ENCODE measurements around the gene GUK1. TPM values are rescaled to one million over a fixed set of nuclear protein-coding genes. Genes with fewer than 3 reads are reported as not detected.
A peak's percentile ranks its signal among the peaks of the same experiment; 100 is the strongest.

Gene GUK1
- total RNA-seq: 100 to 1,000 TPM; 359 to 470 (median 422) TPM

- peak in 1 of 2 donors; percentile 77 for TF ChIP-seq POLR2A (IDR thresholded peaks at IDR 0.05)
- TF ChIP-seq CTCF (IDR thresholded peaks at IDR 0.05): peak in 1 of 3 donors; percentile 23
- intact Hi-C loops (cut with DNase I; ENCODE audit: low total_unique reads): no loop called here
- peak; percentile 100 for DNase-seq (ENCODE audit: low spot score in 2 of 2)
- WGBS, 2 donors: 0% methylated on average over 37 to 65 of the region's 95 CpGs
- peak within 1 kb of the TSS; percentile 86 for H3K4me3 ChIP-seq (ENCODE audit: low read depth, poor library complexity, severe bottlenecking)
Observed at GRCh38 chr1:228139931-228140723, at the start of gene GUK1. TSS of gene GUK1 (plus strand) at chr1:228140279. CDS start at chr1:228140303, 24 bp downstream.

GRCh38 chr1:228090613-228091081 lies 49.4 kb upstream of the GUK1 start:
- H3K4me3 ChIP-seq (ENCODE audit: low read depth, poor library complexity, severe bottlenecking): no peak overlapping the region
- no peak for TF ChIP-seq CTCF (IDR thresholded peaks at IDR 0.05)
- TF ChIP-seq POLR2A (IDR thresholded peaks at IDR 0.05): no peak
- intact Hi-C loops (cut with DNase I; ENCODE audit: low total_unique reads): no loop called here
- peak in 1 of 2 donors; percentile 68 for DNase-seq (ENCODE audit: low spot score in 2 of 2)
- 28 to 30% methylated on average over 2 of the region's 2 CpGs for WGBS, 2 donors

- intact Hi-C loops (cut with DNase I; ENCODE audit: low total_unique reads): no loop called here
- TF ChIP-seq POLR2A (IDR thresholded peaks at IDR 0.05): no peak
- TF ChIP-seq CTCF (IDR thresholded peaks at IDR 0.05): no peak
- no peak overlapping the region for H3K4me3 ChIP-seq (ENCODE audit: low read depth, poor library complexity, severe bottlenecking)
- DNase-seq (ENCODE audit: low spot score in 2 of 2): no peak
- 46 to 55% methylated on average over 4 of the region's 4 CpGs for WGBS, 2 donors
Observed at GRCh38 chr1:228091084-228091483, 49.0 kb upstream of the GUK1 start.

GRCh38 chr1:228092342-228093049 lies 47.6 kb upstream of the GUK1 start:
- WGBS, 2 donors: 70 to 75% methylated on average over 11 of the region's 11 CpGs
- TF ChIP-seq CTCF (IDR thresholded peaks at IDR 0.05) (no peak), POLR2A (IDR thresholded peaks at IDR 0.05) (no peak)
- DNase-seq (ENCODE audit: low spot score in 2 of 2): no peak
- no peak overlapping the region for H3K4me3 ChIP-seq (ENCODE audit: low read depth, poor library complexity, severe bottlenecking)
- intact Hi-C loops (cut with DNase I; ENCODE audit: low total_unique reads): no loop called here

GRCh38 chr1:228093050-228093906 lies 46.8 kb upstream of the GUK1 start:
- WGBS, 2 donors: 73 to 77% methylated on average over 20 of the region's 20 CpGs
- TF ChIP-seq POLR2A (IDR thresholded peaks at IDR 0.05) (no peak), CTCF (IDR thresholded peaks at IDR 0.05) (no peak)
- H3K4me3 ChIP-seq (ENCODE audit: low read depth, poor library complexity, severe bottlenecking): no peak overlapping the region
- peak in 1 of 2 donors; percentile 63 for DNase-seq (ENCODE audit: low spot score in 2 of 2)
- intact Hi-C loops (cut with DNase I; ENCODE audit: low total_unique reads): no loop called here

Measured in lower leg skin (tissue), 4 donors.